Retinal pigment epithelial cell (primary cell): ENCODE measurements around the gene PDE9A.

Experiments used
- DNase-seq: peaks from one replicate; pipeline ENCODE4 v3.0.0-alpha.2; 2010; ENCODE audit warnings: low read depth
- H3K4me3 ChIP-seq: 2 replicates; pipeline ENCODE4 v1.5.1; 2011; ENCODE audit warnings: mild to moderate bottlenecking, low read length, control low read depth, moderate library complexity
- CTCF ChIP-seq: conservative IDR thresholded peaks from 2 replicates; pipeline ENCODE4 v1.5.1; 2011; ENCODE audit warnings: low read depth, low read length, control low read depth, inconsistent platforms

PDE9A gene

GRCh38 chr21:42702720-42703119 is 49.3 kb downstream of the PDE9A start:
- no peak for TF ChIP-seq CTCF
- no peak overlapping the region for H3K4me3 ChIP-seq
- no peak for DNase-seq

GRCh38 chr21:42703136-42703908 is 49.9 kb downstream of the PDE9A start:
- TF ChIP-seq CTCF = no peak
- no peak for DNase-seq
- H3K4me3 ChIP-seq = no peak overlapping the region

GRCh38 chr21:42703965-42704364 is 50.5 kb downstream of the PDE9A start:
- no peak for TF ChIP-seq CTCF
- no peak for DNase-seq
- no peak overlapping the region for H3K4me3 ChIP-seq

- no peak overlapping the region for H3K4me3 ChIP-seq
- DNase-seq = no peak
- no peak for TF ChIP-seq CTCF
These were observed 51.4 kb downstream of the PDE9A start for GRCh38 chr21:42704861-42705260.

GRCh38 chr21:42705346-42705745 is 51.9 kb downstream of the PDE9A start:
- TF ChIP-seq CTCF = no peak
- no peak overlapping the region for H3K4me3 ChIP-seq

GRCh38 chr21:42705746-42706374 is 52.4 kb downstream of the PDE9A start:
- no peak for DNase-seq
- H3K4me3 ChIP-seq = no peak overlapping the region
- no peak for TF ChIP-seq CTCF

More at GRCh38 chr21:42705346-42705745, 51.9 kb downstream of the PDE9A start:
- DNase-seq = no peak

GRCh38 chr21:42706765-42707164 is 53.3 kb downstream of the PDE9A start:
- DNase-seq = no peak
- TF ChIP-seq CTCF = no peak
- no peak overlapping the region for H3K4me3 ChIP-seq
